ENCODE data around the gene DAP3. TPM values are rescaled to one million over a fixed set of nuclear protein-coding genes. Genes with fewer than 3 reads are reported as not detected.

Gene DAP3
- total and polyA plus RNA-seq, 2 of the 13 experiments (the other 11 are each of a cell fraction or from before 2014, with no cell fraction given), result 129 to 133 TPM

DNA sequence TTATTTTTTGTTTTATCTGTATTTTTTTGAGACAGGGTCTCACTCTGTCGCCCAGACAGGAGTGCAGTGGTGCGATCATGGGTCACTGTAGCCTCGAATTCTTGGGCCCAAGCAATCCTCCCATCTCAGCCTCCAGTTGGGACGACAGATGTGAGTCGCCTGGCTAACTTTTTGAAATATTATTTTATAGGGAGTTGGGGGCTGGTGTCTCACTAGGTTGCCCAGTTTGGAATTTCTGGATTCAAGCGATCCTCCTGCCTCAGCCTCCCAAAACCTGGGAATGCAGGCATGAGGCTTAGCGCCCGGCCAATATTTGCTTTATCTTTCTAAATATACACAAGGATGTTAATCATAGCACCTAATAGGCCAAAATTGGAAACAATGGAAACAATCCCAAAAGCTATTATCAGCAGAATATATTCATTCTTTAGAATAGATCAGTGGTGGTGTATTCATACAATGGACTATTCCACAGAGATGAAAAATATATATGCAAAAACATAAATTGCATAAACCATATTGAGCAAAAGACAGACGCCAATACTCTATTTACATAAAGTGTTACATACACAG lies 55.9 kb downstream of the DAP3 start:
- ChIA-PET CTCF (ENCODE audit: low intra/inter-chr PET ratio, low total read pairs) (no interaction called here), POLR2A (interaction anchor here (1.0 kb wide), 1 partner anchor 16 kb away, joined by 3 read pairs; no protein-coding TSS in a partner anchor)
- no peaks in the 10 kb centered on the region for H3K27me3 ChIP-seq (ENCODE audit: control insufficient read depth in 1 of 2, insufficient read depth in 2 of 2, low read length in 2 of 2)
- in situ Hi-C loops (cut with HindIII; ENCODE audit: extremely low pct_ligation_motif_present, low pct_unique_long_range_greater_than_20kb), result no loop called here
- no peak for FAIRE-seq
- H4K20me1 ChIP-seq (ENCODE audit: insufficient read depth, low read length), result no peaks in the 10 kb centered on the region
- H3K4me2 ChIP-seq (ENCODE audit: low read depth, low read length), result peak overlapping the region; percentile 83
- no peaks in the 10 kb centered on the region for H3K79me2 ChIP-seq (ENCODE audit: insufficient read depth, low read length)
- DNase-seq (ENCODE audit: low spot score), result no peak
- intact Hi-C loops (cut with micrococcal nuclease; ENCODE audit: unreplicated experiment), result no loop called here
- H3K9me3 ChIP-seq (ENCODE audit: low read length), result no peaks in the 10 kb centered on the region
- peak overlapping the region; percentile 73 to 81 (median 76) for H3K4me3 ChIP-seq (replicated peaks in 1 of 3; ENCODE audit: insufficient read depth in 1 of 3, low read depth in 2 of 3, low read length in 3 of 3)
- ATAC-seq, result no peak
- TSS peak; percentile 91 for BruUV-seq (replicated peaks)
- TF ChIP-seq, protein P1, sequence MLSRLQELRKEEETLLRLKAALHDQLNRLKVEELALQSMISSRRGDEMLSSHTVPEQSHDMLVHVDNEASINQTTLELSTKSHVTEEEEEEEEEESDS (CRISPR knock-in tag; IDR thresholded peaks at IDR 0.05; ENCODE audit: borderline replicate concordance), result no peak
- TF ChIP-seq SMYD3 (CRISPR knock-in tag; IDR thresholded peaks at IDR 0.05) (0 out of 2 replicates have a peak, but pooled peaks have one; percentile 49), SOX13 (IDR thresholded peaks at IDR 0.05) (no peak), SOX13 (CRISPR knock-in tag; conservative IDR thresholded peaks at IDR 0.05 in 1 of 2, IDR thresholded peaks at IDR 0.05 in 1 of 2) (0 out of 4 replicates have a peak, but pooled peaks of 1 of the 2 experiments have one; percentile 7), ZNF354B (CRISPR knock-in tag; IDR thresholded peaks at IDR 0.05) (0 out of 2 replicates have a peak, but pooled peaks have one; percentile 46), ZFP36L1 (CRISPR knock-in tag; IDR thresholded peaks at IDR 0.05) (peak; percentile 64; the same call in 1 of the 2 replicates), ARID2 (CRISPR knock-in tag; IDR thresholded peaks at IDR 0.05; ENCODE audit: borderline replicate concordance) (0 out of 2 replicates have a peak, but pooled peaks have one; percentile 39), ZMYM3 (CRISPR knock-in tag; IDR thresholded peaks at IDR 0.05) (0 out of 2 replicates have a peak, but pooled peaks have one; percentile 13), ZNF121 (CRISPR knock-in tag; IDR thresholded peaks at IDR 0.05) (peak; percentile 77)
- TF ChIP-seq, protein P2, sequence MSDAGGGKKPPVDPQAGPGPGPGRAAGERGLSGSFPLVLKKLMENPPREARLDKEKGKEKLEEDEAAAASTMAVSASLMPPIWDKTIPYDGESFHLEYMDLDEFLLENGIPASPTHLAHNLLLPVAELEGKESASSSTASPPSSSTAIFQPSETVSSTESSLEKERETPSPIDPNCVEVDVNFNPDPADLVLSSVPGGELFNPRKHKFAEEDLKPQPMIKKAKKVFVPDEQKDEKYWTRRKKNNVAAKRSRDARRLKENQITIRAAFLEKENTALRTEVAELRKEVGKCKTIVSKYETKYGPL (CRISPR knock-in tag; IDR thresholded peaks at IDR 0.05), result no peak
- TF ChIP-seq, protein P3, sequence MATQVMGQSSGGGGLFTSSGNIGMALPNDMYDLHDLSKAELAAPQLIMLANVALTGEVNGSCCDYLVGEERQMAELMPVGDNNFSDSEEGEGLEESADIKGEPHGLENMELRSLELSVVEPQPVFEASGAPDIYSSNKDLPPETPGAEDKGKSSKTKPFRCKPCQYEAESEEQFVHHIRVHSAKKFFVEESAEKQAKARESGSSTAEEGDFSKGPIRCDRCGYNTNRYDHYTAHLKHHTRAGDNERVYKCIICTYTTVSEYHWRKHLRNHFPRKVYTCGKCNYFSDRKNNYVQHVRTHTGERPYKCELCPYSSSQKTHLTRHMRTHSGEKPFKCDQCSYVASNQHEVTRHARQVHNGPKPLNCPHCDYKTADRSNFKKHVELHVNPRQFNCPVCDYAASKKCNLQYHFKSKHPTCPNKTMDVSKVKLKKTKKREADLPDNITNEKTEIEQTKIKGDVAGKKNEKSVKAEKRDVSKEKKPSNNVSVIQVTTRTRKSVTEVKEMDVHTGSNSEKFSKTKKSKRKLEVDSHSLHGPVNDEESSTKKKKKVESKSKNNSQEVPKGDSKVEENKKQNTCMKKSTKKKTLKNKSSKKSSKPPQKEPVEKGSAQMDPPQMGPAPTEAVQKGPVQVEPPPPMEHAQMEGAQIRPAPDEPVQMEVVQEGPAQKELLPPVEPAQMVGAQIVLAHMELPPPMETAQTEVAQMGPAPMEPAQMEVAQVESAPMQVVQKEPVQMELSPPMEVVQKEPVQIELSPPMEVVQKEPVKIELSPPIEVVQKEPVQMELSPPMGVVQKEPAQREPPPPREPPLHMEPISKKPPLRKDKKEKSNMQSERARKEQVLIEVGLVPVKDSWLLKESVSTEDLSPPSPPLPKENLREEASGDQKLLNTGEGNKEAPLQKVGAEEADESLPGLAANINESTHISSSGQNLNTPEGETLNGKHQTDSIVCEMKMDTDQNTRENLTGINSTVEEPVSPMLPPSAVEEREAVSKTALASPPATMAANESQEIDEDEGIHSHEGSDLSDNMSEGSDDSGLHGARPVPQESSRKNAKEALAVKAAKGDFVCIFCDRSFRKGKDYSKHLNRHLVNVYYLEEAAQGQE (IDR thresholded peaks at IDR 0.05; ENCODE audit: borderline replicate concordance in 1 of 2, low read depth in 1 of 2, low read length in 2 of 2), result no peak
- TF ChIP-seq, protein P4, sequence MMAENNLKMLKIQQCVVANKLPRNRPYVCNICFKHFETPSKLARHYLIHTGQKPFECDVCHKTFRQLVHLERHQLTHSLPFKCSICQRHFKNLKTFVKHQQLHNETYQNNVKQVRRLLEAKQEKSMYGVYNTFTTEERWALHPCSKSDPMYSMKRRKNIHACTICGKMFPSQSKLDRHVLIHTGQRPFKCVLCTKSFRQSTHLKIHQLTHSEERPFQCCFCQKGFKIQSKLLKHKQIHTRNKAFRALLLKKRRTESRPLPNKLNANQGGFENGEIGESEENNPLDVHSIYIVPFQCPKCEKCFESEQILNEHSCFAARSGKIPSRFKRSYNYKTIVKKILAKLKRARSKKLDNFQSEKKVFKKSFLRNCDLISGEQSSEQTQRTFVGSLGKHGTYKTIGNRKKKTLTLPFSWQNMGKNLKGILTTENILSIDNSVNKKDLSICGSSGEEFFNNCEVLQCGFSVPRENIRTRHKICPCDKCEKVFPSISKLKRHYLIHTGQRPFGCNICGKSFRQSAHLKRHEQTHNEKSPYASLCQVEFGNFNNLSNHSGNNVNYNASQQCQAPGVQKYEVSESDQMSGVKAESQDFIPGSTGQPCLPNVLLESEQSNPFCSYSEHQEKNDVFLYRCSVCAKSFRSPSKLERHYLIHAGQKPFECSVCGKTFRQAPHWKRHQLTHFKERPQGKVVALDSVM (CRISPR knock-in tag; IDR thresholded peaks at IDR 0.05), result peak; percentile 90
- TF ChIP-seq, protein P5, sequence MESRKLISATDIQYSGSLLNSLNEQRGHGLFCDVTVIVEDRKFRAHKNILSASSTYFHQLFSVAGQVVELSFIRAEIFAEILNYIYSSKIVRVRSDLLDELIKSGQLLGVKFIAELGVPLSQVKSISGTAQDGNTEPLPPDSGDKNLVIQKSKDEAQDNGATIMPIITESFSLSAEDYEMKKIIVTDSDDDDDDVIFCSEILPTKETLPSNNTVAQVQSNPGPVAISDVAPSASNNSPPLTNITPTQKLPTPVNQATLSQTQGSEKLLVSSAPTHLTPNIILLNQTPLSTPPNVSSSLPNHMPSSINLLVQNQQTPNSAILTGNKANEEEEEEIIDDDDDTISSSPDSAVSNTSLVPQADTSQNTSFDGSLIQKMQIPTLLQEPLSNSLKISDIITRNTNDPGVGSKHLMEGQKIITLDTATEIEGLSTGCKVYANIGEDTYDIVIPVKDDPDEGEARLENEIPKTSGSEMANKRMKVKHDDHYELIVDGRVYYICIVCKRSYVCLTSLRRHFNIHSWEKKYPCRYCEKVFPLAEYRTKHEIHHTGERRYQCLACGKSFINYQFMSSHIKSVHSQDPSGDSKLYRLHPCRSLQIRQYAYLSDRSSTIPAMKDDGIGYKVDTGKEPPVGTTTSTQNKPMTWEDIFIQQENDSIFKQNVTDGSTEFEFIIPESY (CRISPR knock-in tag; IDR thresholded peaks at IDR 0.05), result peak; percentile 75
- 64% methylated on average over 9 of the region's 9 CpGs for WGBS (ENCODE audit: low lambda C conversion rate)
- H3K4me1 ChIP-seq (ENCODE audit: insufficient read depth, low read length), result peaks cover 6% of the 10 kb centered on the region; the same call in 1 of the 2 replicates
- no peaks in the 10 kb centered on the region; a peak in 1 of 5 replicates for H3K36me3 ChIP-seq (replicated peaks in 1 of 2; ENCODE audit: control insufficient read depth in 1 of 2, insufficient read depth in 2 of 2, low read length in 2 of 2)
- no peak overlapping the region for H2AFZ ChIP-seq (ENCODE audit: low read length)
- peak overlapping the region; percentile 89 for H3K9ac ChIP-seq (ENCODE audit: insufficient read depth, low read depth, low read length)
- H3K27ac ChIP-seq (ENCODE audit: extremely low read length, insufficient read depth, low read length), result peak overlapping the region; percentile 70
